NCI-H345 (cell line): Measurements from ENCODE around the gene SDCCAG8.

Experiments
- DNase-seq: peaks from one replicate; lab custom pipeline; 2025; lab: John Stamatoyannopoulos, UW

Gene SDCCAG8

GRCh38 chr1:243549108-243549507 lies 293.3 kb downstream of the SDCCAG8 start:
- no peak for DNase-seq
